GM12878 (cell line): ENCODE data around the gene GNL3. TPM values are rescaled to one million over a fixed set of nuclear protein-coding genes. Genes with fewer than 3 reads are reported as not detected.

ENCODE experiments used
- BCL11A ChIP-seq: IDR thresholded peaks from 2 replicates; pipeline ENCODE4 v1.6.1; 2011; ENCODE audit warnings: low read depth, low read length
- BCL3 ChIP-seq: IDR thresholded peaks from 2 replicates; pipeline ENCODE4 v1.6.1; 2011; ENCODE audit warnings: borderline replicate concordance, low read depth, mild to moderate bottlenecking, moderate library complexity, low read length; ENCODE audit not compliant: insufficient read depth, poor library complexity, severe bottlenecking
- BRCA1 ChIP-seq: IDR thresholded peaks from 2 replicates; pipeline ENCODE4 v1.6.1; 2011; ENCODE audit warnings: low read depth, low read length, improper control_type of control experiment
- CREB1 ChIP-seq: IDR thresholded peaks from 2 replicates; pipeline ENCODE4 v1.6.1; 2012; ENCODE audit warnings: low read depth, mild to moderate bottlenecking, inconsistent platforms
- CREM ChIP-seq: IDR thresholded peaks from 2 replicates; pipeline ENCODE4 v1.6.1; 2014; ENCODE audit warnings: antibody characterized with exemption, low read depth
- FOXK2 ChIP-seq: fragments of 450-650 bp; IDR thresholded peaks from 2 replicates; pipeline ENCODE4 v1.6.1; 2017; ENCODE audit warnings: mild to moderate bottlenecking, moderate library complexity
- GABPA ChIP-seq: IDR thresholded peaks from 2 replicates; pipeline ENCODE4 v1.6.1; 2014; ENCODE audit warnings: antibody characterized with exemption, low read depth, mild to moderate bottlenecking, inconsistent platforms
- GATAD2B ChIP-seq: fragments of 450-650 bp; conservative IDR thresholded peaks from 2 replicates; pipeline ENCODE4 v1.6.1; 2017; ENCODE audit warnings: low read depth, mild to moderate bottlenecking, moderate library complexity
- IKZF2 ChIP-seq, 2 experiments: fragments of 450-650 bp; IDR thresholded peaks; 2 replicates each; pipeline ENCODE4 v1.6.1; 2017; ENCODE audit warnings: mild to moderate bottlenecking in 2 of 2, moderate library complexity in 2 of 2
- IRF3 ChIP-seq: fragments of 450-650 bp; IDR thresholded peaks from 2 replicates; pipeline ENCODE4 v1.6.1; 2014; ENCODE audit warnings: mild to moderate bottlenecking
- JUND ChIP-seq: IDR thresholded peaks from 2 replicates; pipeline ENCODE4 v1.6.1; 2012; ENCODE audit warnings: low read depth, mild to moderate bottlenecking, low read length, improper control_type of control experiment, moderate library complexity
- NFYB ChIP-seq: IDR thresholded peaks from 2 replicates; pipeline ENCODE4 v1.6.1; 2011; ENCODE audit warnings: low read depth, mild to moderate bottlenecking, low read length, improper control_type of control experiment, moderate library complexity; ENCODE audit not compliant: insufficient read depth
- PML ChIP-seq: IDR thresholded peaks from 2 replicates; pipeline ENCODE4 v1.6.1; 2012; ENCODE audit warnings: low read length, inconsistent platforms
- POLR2AphosphoS5 ChIP-seq: IDR thresholded peaks from 2 replicates; pipeline ENCODE4 v1.6.1; 2011; ENCODE audit warnings: mild to moderate bottlenecking, low read length, inconsistent platforms
- REST ChIP-seq: IDR thresholded peaks from 2 replicates; pipeline ENCODE4 v1.6.1; 2012; ENCODE audit warnings: mild to moderate bottlenecking, low read depth, low read length
- RFX5 ChIP-seq: IDR thresholded peaks from 2 replicates; pipeline ENCODE4 v1.6.1; 2011; ENCODE audit warnings: low read depth, low read length, improper control_type of control experiment
- RUNX3 ChIP-seq: IDR thresholded peaks from 2 replicates; pipeline ENCODE4 v1.6.1; 2012; ENCODE audit warnings: low read length, inconsistent platforms
- SMAD1 ChIP-seq: fragments of 450-650 bp; IDR thresholded peaks from 2 replicates; pipeline ENCODE4 v1.6.1; 2018; ENCODE audit warnings: mild to moderate bottlenecking, low read depth; ENCODE audit not compliant: partially characterized antibody
- SP1 ChIP-seq: IDR thresholded peaks from one replicate; pipeline ENCODE4 v1.6.1; 2011; ENCODE audit warnings: low read depth, low read length
- SREBF2 ChIP-seq: IDR thresholded peaks from 2 replicates; pipeline ENCODE4 v1.6.1; 2012; ENCODE audit warnings: mild to moderate bottlenecking, low read length
- USF1 ChIP-seq: IDR thresholded peaks from 2 replicates; pipeline ENCODE4 v1.6.1; 2011; ENCODE audit warnings: borderline replicate concordance, low read depth, mild to moderate bottlenecking, moderate library complexity, mixed read lengths, low read length; ENCODE audit not compliant: insufficient read depth; ENCODE audit errors: extremely low read length
- YBX1 ChIP-seq: fragments of 450-650 bp; IDR thresholded peaks from 2 replicates; pipeline ENCODE4 v1.6.1; 2016; ENCODE audit warnings: antibody characterized with exemption
- polyA plus RNA-seq, 11 experiments: library from polyadenylated mRNA; depleted of rRNA in 4 of 11; unstranded in 6 of 11; stranded (reverse) in 5 of 11; fragments of >200 nt; fragmentation: Nextera tagmentation in 4 of 11; fragmentation: Illumina TruSeq in 1 of 11; extraction: Ambion mirVana in 4 of 11; extraction: Trizol in 1 of 11; gene quantifications; 1 replicate in 1 of 11; 2 replicates in 10 of 11; pipeline versions ENCODE4 v1.2.1 to v1.2.3, GENCODE V29; 2011 to 2016; ENCODE audit warnings: inconsistent platforms in 2 of 11, missing spikeins in 2 of 11, low read depth in 1 of 11
- total RNA-seq, 4 experiments: library from RNA; depleted of rRNA in 3 of 4; stranded (reverse); fragments of >200 nt in 3 of 4; fragmentation: Illumina TruSeq in 1 of 4; extraction: Trizol in 1 of 4; gene quantifications; 2 replicates each; pipeline versions ENCODE4 v1.2.1 to v1.2.3, GENCODE V29; 2013 to 2021
- TF ChIP-seq, protein P1 (sequence below): fragments of 450-650 bp; formaldehyde crosslinking; IDR thresholded peaks from 2 replicates; pipeline ENCODE4 v1.4.0; 2022; ENCODE audit warnings: mild to moderate bottlenecking, moderate library complexity

The GNL3 gene
- total and polyA plus RNA-seq, 10 of the 15 experiments (the other 5 are each of a cell fraction or from before 2014, with no cell fraction given): 172 to 368 (median 257) TPM

DNA sequence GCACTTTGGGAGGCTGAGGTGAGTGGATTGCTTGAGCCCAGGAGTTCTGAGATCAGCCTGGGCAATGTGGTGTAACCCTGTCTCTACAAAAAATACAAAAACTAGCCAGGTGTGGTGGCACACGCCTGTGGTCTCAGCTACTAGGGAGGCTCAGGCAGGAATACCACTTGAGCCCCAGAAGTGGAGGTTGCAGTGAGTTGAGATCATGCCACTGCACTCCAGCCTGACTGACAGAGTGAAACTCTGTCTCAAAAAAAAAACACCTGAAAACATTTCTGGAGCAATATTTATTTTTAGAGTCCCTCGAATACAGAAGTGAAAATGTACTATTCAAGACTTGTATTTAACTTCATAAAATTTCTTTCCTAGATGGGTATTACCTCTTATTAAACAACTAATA is 24.7 kb downstream of the GNL3 start (continued):
- no peak for TF ChIP-seq REST
- peak; percentile 60; the same call in 1 of the 2 replicates for TF ChIP-seq CREB1
- no peak for TF ChIP-seq NFYB
- no peak for TF ChIP-seq IRF3
- no peak for TF ChIP-seq SREBF2
- TF ChIP-seq JUND: no peak
- peak; percentile 72 for TF ChIP-seq RUNX3
- TF ChIP-seq GATAD2B: no peak
- TF ChIP-seq USF1: no peak
- TF ChIP-seq YBX1: no peak
- TF ChIP-seq SP1: no peak
- no peak for TF ChIP-seq BRCA1
- no peak for TF ChIP-seq RFX5
- no peak for TF ChIP-seq BCL11A
- TF ChIP-seq, protein P1, sequence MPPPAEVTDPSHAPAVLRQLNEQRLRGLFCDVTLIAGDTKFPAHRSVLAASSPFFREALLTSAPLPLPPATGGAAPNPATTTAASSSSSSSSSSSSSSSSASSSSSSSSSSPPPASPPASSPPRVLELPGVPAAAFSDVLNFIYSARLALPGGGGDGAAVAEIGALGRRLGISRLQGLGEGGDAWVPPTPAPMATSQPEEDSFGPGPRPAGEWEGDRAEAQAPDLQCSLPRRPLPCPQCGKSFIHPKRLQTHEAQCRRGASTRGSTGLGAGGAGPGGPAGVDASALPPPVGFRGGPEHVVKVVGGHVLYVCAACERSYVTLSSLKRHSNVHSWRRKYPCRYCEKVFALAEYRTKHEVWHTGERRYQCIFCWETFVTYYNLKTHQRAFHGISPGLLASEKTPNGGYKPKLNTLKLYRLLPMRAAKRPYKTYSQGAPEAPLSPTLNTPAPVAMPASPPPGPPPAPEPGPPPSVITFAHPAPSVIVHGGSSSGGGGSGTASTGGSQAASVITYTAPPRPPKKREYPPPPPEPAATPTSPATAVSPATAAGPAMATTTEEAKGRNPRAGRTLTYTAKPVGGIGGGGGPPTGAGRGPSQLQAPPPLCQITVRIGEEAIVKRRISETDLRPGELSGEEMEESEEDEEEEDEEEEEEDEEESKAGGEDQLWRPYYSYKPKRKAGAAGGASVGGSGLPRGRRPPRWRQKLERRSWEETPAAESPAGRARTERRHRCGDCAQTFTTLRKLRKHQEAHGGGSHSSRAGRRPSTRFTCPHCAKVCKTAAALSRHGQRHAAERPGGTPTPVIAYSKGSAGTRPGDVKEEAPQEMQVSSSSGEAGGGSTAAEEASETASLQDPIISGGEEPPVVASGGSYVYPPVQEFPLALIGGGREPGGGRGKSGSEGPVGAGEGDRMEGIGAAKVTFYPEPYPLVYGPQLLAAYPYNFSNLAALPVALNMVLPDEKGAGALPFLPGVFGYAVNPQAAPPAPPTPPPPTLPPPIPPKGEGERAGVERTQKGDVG (CRISPR knock-in tag): no peak
- no peak for TF ChIP-seq GABPA
- TF ChIP-seq CREM: peak; percentile 35; the same call in 1 of the 2 replicates
- no peak for TF ChIP-seq BCL3
- TF ChIP-seq SMAD1: no peak
- TF ChIP-seq FOXK2: no peak
- TF ChIP-seq IKZF2 (IDR thresholded peaks at IDR 0.05): peak; percentile 58 to 66
- no peak for TF ChIP-seq POLR2AphosphoS5
- TF ChIP-seq PML: no peak
